Activated CD4-positive, alpha-beta T cell treated with anti-CD3 and anti-CD28 coated beads for 48 hours (primary cell): ENCODE data around the gene SNRPN.
"Not testable (repeated sequence)": the region's sequence is repeated elsewhere in the genome, so short reads cannot be mapped to it uniquely, and the experiment has no call there.

Experiments
- DNase-seq: peaks from one replicate; pipeline ENCODE4 v3.0.0-alpha.2; 2020

Gene SNRPN

DNA sequence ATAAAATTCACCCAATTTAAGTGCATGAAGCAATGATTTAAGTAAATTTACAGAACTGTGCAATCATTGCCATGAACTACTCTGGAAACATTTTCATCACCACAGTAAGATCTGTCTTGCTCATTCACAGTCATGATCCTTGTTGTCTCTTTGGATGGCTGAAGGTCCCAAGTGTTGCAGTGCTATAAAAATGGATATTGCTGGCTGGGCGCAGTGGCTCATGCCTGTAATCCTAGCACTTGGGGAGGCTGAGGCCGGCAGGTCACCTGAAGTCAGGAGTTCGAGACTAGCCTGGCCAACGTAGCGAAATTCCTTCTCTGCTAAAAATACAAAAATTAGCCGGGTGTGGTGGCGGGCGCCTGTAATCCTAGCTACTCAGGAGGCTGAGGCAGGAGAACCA is 17.0 kb downstream of the SNRPN start:
- no peak for DNase-seq

DNA sequence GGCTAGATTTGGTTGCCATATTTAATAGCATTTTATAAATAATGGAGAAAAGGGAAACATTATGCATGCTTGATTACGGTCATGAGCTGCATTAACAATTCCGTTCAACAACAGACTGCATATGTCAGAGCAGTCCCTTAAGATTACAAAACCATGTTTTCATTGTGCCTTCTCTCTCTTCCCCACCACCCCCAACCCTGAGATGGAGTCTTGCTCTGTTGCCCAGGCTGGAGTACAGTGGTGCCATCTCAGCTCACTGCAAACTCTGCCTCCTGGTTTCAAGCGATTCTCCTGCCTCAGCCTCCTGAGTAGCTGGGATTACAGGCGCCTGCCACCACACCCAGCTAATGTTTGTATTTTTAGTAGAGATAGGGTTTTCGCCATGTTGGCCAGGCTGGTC is 17.9 kb downstream of the SNRPN start:
- not testable (repeated sequence) for DNase-seq

DNA sequence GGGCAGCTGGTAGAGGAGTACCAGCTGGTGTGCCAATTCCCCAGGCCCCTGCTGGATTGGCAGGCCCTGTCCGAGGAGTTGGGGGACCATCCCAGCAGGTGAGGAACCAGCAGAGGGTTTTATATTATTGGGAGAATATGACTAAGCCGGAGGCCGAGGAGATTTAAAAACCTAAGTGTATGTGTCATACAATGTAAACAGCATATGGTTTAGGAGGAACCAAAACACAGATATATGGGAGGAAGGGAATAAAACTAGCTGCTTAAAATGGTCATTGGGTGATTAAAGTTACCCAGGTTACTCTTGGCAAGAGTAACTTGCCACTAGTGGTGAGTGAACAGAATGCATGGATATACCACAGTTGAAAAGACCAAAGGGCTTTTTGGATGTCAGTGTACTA is 22.1 kb downstream of the SNRPN start:
- no peak for DNase-seq

DNA sequence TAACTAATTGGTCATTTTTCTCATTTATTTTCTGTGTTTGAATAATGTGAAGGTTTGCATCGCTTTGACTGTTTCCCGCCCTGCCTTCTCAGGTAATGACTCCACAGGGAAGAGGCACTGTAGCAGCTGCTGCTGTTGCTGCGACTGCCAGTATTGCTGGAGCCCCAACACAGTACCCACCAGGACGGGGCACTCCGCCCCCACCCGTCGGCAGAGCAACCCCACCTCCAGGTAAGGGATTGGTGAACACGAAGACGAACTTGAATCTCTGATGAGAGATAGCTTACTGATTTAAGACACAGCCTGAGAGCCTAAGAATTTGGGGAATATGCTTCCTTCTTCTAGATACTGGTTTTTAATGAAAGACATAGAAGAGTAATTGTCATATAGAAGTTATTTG is 22.9 kb downstream of the SNRPN start:
- no peak for DNase-seq

DNA sequence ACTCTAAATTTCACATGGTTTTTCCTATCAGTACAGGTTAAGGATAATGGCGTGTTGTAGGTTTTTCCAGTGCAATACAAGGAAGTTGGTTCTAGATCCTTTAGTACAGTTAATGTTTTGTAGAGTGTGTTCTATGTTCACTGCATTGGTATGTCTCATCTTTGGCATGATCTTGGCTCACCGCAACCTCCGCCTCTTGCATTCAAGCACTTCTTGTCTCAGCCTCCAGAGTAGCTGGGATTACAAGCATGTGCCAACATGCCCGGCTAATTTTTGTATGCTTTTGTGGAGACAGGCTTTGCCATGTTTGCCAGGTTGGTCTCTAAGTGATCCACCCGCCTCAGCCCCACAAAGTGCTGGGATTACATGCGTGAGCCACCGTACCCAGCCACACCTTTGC is 30.4 kb downstream of the SNRPN start:
- no peak for DNase-seq

DNA sequence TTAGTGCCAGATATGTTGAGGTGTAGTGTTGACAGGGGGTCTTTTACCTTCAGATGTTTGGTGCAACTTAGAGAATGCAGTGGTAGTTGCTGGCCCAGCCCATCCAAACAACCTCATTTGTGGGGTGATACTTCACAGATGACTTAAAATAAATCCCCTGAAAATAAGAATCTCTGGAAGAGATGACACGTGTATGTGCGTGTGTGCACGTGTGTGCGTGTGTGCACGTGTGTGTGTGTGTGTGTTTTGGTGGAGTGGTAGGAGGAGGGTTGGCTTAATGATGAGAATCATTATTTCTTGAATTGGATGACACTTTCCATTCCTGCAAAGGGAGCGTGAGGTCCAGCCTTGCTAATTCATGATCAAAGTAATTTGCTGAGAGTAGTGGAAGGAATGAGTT is 31.9 kb downstream of the SNRPN start:
- DNase-seq, result no peak

DNA sequence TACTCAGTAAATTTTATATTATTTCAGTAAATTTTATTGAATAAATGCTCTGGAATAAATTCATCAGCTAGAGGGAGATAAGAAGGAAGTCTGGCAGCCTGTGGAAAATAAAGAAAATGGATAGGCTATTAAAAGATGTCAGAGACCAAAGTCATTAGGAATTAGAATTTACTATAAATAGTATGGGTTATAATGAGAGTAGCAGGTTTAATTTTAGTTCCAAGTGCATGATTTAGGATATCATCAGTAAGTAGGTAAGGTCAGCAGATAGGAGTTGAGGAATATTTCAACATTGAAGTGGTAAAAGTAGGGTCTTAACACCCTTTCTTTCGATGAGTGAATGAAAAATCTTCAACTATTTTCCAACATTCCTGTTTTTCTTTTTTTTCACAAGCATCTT is 64.6 kb downstream of the SNRPN start:
- DNase-seq, result no peak

DNA sequence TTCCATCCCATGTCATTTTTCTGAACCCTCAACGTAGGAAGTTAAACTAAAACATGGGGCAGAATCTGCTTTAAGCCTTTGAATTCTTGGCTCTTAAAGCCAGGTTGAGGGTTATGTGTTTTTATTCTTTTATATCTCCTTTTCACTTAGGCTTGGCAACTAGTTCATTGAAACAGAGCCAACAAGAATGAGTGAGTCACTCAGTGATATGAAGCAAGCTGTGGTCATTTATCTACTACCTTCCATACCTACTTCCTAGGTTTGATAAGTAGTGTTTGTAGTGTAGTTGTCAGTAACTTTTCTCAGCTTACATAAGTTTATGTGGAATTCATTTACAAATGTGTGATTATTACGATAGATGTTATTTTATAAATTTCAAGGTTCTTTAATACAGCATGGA is 67.4 kb downstream of the SNRPN start:
- no peak for DNase-seq
